HepG2 (cell line): ENCODE measurements around the gene PRDX5. TPM values are rescaled to one million over a fixed set of nuclear protein-coding genes. Genes with fewer than 3 reads are reported as not detected.

Source experiments
- HIVEP1 ChIP-seq: sonication (generic); formaldehyde crosslinking; IDR thresholded peaks from 2 replicates; pipeline ENCODE4 v1.4.0; 2020; ENCODE audit warnings: mild to moderate bottlenecking, missing genetic modification reagents
- IRX3 ChIP-seq: sonication (generic); formaldehyde crosslinking; IDR thresholded peaks from 2 replicates; pipeline ENCODE4 v1.8.1; 2023; ENCODE audit warnings: mild to moderate bottlenecking, low read depth, missing genetic modification reagents, borderline replicate concordance
- POLR2A ChIP-seq, 2 experiments: IDR thresholded peaks; 2 replicates each; pipeline ENCODE4 v1.6.1; 2011; ENCODE audit warnings: low read depth in 2 of 2, low read length in 2 of 2, mild to moderate bottlenecking in 1 of 2, moderate library complexity in 1 of 2; ENCODE audit not compliant: insufficient read depth in 1 of 2
- RBFOX2 ChIP-seq: fragments of 200-400 bp; formaldehyde crosslinking; IDR thresholded peaks from 2 replicates; pipeline ENCODE4 v1.6.1; 2017; ENCODE audit warnings: low read depth, mild to moderate bottlenecking, low read length
- YY1 ChIP-seq: IDR thresholded peaks from 2 replicates; pipeline ENCODE4 v1.6.1; 2011; ENCODE audit warnings: low read length, low read depth, moderate library complexity, mild to moderate bottlenecking; ENCODE audit not compliant: insufficient read depth, insufficient replicate concordance
- ZBTB34 ChIP-seq: sonication (generic); formaldehyde crosslinking; IDR thresholded peaks from 2 replicates; pipeline ENCODE4 v1.8.0; 2022; ENCODE audit warnings: mild to moderate bottlenecking, missing genetic modification reagents
- ZFP1 ChIP-seq: IDR thresholded peaks from 2 replicates; pipeline ENCODE4 v1.6.1; 2016
- ZNF180 ChIP-seq: sonication (generic); formaldehyde crosslinking; IDR thresholded peaks from 2 replicates; pipeline ENCODE4 v1.4.0; 2020; ENCODE audit warnings: low read depth, missing genetic modification reagents, borderline replicate concordance
- ZNF281 ChIP-seq: sonication (generic); formaldehyde crosslinking; IDR thresholded peaks from 2 replicates; pipeline ENCODE4 v1.4.0; 2020; ENCODE audit warnings: missing genetic modification reagents, borderline replicate concordance
- ZNF296 ChIP-seq: sonication (generic); formaldehyde crosslinking; conservative IDR thresholded peaks from 2 replicates; pipeline ENCODE4 v1.5.0; 2020; ENCODE audit warnings: mild to moderate bottlenecking, missing genetic modification reagents
- ZNF484 ChIP-seq: sonication (generic); formaldehyde crosslinking; IDR thresholded peaks from 2 replicates; pipeline ENCODE4 v1.5.1; 2020; ENCODE audit warnings: mild to moderate bottlenecking, low read depth, missing genetic modification reagents, borderline replicate concordance
- ZNF883 ChIP-seq: sonication (generic); formaldehyde crosslinking; IDR thresholded peaks from 2 replicates; pipeline ENCODE4 v1.5.1; 2020; ENCODE audit warnings: mild to moderate bottlenecking, missing genetic modification reagents; ENCODE audit errors: not compliant biosample characterization
- ZSCAN9 ChIP-seq: IDR thresholded peaks from 2 replicates; pipeline ENCODE4 v1.6.1; 2016; ENCODE audit warnings: borderline replicate concordance
- polyA plus RNA-seq, 8 experiments: library from polyadenylated mRNA; depleted of rRNA in 3 of 8; stranded (reverse) in 7 of 8; unstranded in 1 of 8; fragments of >200 nt; fragmentation: Illumina TruSeq in 4 of 8; extraction: Trizol in 4 of 8; gene quantifications; 2 replicates each; pipeline versions ENCODE4 v1.2.1 to v1.2.3, GENCODE V29; 2011 to 2016; ENCODE audit warnings: low read depth in 4 of 8, missing spikeins in 1 of 8, mixed read lengths in 1 of 8; ENCODE audit not compliant: insufficient read depth in 1 of 8
- total RNA-seq, 5 experiments: library from RNA; depleted of rRNA; stranded (reverse); fragments of >200 nt; fragmentation: Illumina TruSeq; extraction: Trizol; gene quantifications; 2 replicates each; pipeline ENCODE4 v1.2.3, GENCODE V29; 2016; ENCODE audit warnings: low read depth in 1 of 5
- TF ChIP-seq, protein P1 (sequence below): sonication (generic); formaldehyde crosslinking; IDR thresholded peaks from 2 replicates; pipeline ENCODE4 v1.5.0; 2020; ENCODE audit warnings: mild to moderate bottlenecking, missing genetic modification reagents
- TF ChIP-seq, protein P2 (sequence below): sonication (generic); formaldehyde crosslinking; IDR thresholded peaks from 2 replicates; pipeline ENCODE4 v1.5.0; 2020; ENCODE audit warnings: mild to moderate bottlenecking, missing genetic modification reagents, borderline replicate concordance
- TF ChIP-seq, protein P3 (sequence below): IDR thresholded peaks from 2 replicates; pipeline ENCODE4 v1.6.1; 2016; ENCODE audit warnings: mild to moderate bottlenecking

PRDX5 gene
- total and polyA plus RNA-seq, 2 of the 13 experiments (the other 11 are each of a cell fraction or from before 2014, with no cell fraction given) = 215 to 311 TPM

GRCh38 chr11:64284048-64284961 lies 33.6 kb upstream of the PRDX5 start, which contains the start of gene BAD (continued):
- TF ChIP-seq ZNF883 (CRISPR knock-in tag) (peak; percentile 37), ZFP1 (CRISPR knock-in tag) (no peak), ZSCAN9 (no peak), ZBTB34 (CRISPR knock-in tag) (no peak), ZNF296 (CRISPR knock-in tag) (no peak), YY1 (peak; percentile 37), ZNF180 (CRISPR knock-in tag) (no peak), IRX3 (no peak), ZNF484 (CRISPR knock-in tag) (no peak), ZNF281 (CRISPR knock-in tag) (no peak), HIVEP1 (CRISPR knock-in tag) (no peak; the same call in 1 of the 2 replicates), POLR2A (IDR thresholded peaks at IDR 0.05; ENCODE audit: insufficient read depth in 1 of 2, low read depth in 2 of 2, low read length in 2 of 2) (peak in 1 of 2 experiments; percentile 10; a peak in 2 of 4 replicates), RBFOX2 (peak; percentile 68)
- TF ChIP-seq, protein P1, sequence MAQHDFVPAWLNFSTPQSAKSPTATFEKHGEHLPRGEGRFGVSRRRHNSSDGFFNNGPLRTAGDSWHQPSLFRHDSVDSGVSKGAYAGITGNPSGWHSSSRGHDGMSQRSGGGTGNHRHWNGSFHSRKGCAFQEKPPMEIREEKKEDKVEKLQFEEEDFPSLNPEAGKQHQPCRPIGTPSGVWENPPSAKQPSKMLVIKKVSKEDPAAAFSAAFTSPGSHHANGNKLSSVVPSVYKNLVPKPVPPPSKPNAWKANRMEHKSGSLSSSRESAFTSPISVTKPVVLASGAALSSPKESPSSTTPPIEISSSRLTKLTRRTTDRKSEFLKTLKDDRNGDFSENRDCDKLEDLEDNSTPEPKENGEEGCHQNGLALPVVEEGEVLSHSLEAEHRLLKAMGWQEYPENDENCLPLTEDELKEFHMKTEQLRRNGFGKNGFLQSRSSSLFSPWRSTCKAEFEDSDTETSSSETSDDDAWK (CRISPR knock-in tag) = no peak
- TF ChIP-seq, protein P2, sequence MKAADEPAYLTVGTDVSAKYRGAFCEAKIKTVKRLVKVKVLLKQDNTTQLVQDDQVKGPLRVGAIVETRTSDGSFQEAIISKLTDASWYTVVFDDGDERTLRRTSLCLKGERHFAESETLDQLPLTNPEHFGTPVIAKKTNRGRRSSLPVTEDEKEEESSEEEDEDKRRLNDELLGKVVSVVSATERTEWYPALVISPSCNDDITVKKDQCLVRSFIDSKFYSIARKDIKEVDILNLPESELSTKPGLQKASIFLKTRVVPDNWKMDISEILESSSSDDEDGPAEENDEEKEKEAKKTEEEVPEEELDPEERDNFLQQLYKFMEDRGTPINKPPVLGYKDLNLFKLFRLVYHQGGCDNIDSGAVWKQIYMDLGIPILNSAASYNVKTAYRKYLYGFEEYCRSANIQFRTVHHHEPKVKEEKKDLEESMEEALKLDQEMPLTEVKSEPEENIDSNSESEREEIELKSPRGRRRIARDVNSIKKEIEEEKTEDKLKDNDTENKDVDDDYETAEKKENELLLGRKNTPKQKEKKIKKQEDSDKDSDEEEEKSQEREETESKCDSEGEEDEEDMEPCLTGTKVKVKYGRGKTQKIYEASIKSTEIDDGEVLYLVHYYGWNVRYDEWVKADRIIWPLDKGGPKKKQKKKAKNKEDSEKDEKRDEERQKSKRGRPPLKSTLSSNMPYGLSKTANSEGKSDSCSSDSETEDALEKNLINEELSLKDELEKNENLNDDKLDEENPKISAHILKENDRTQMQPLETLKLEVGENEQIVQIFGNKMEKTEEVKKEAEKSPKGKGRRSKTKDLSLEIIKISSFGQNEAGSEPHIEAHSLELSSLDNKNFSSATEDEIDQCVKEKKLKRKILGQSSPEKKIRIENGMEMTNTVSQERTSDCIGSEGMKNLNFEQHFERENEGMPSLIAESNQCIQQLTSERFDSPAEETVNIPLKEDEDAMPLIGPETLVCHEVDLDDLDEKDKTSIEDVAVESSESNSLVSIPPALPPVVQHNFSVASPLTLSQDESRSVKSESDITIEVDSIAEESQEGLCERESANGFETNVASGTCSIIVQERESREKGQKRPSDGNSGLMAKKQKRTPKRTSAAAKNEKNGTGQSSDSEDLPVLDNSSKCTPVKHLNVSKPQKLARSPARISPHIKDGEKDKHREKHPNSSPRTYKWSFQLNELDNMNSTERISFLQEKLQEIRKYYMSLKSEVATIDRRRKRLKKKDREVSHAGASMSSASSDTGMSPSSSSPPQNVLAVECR (CRISPR knock-in tag) = peak; percentile 77; the same call in 1 of the 2 replicates
- TF ChIP-seq, protein P3, sequence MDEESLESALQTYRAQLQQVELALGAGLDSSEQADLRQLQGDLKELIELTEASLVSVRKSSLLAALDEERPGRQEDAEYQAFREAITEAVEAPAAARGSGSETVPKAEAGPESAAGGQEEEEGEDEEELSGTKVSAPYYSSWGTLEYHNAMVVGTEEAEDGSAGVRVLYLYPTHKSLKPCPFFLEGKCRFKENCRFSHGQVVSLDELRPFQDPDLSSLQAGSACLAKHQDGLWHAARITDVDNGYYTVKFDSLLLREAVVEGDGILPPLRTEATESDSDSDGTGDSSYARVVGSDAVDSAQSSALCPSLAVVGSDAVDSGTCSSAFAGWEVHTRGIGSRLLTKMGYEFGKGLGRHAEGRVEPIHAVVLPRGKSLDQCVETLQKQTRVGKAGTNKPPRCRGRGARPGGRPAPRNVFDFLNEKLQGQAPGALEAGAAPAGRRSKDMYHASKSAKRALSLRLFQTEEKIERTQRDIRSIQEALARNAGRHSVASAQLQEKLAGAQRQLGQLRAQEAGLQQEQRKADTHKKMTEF (CRISPR knock-in tag) = no peak; the same call in 1 of the 2 replicates
